Measurements from ENCODE around the gene AHCYL2. TPM values are rescaled to one million over a fixed set of nuclear protein-coding genes. Genes with fewer than 3 reads are reported as not detected.

The AHCYL2 gene
- total RNA-seq, 1 experiment from 2014 or later = 23.2 TPM

DNA sequence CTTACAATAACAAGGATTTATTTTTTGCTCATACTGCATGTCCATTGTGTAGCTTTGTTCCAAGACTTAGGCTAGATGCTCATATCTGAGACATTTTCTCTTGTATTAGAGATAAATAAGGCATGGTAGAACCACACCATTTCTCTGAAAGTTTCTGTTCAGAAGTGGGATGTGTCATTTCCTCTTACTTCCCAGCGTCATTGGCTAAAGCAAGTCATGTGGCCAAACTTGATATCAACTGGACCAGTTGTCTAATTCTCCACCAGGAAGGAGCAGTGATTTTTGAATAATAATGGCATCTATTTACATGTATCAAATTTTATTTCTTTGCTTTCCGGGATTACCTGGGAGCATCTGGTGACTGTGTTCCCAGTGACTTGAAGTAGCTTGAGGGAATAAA, 38.3 kb downstream of the AHCYL2 start:
- Histone ChIP-seq H3K23me2 (ENCODE audit: insufficient read length, low read depth, low read length, poor library complexity, severe bottlenecking) (no peaks in the 10 kb centered on the region), H4K91ac (ENCODE audit: insufficient read length, low read depth, low read length) (no peak overlapping the region), H2BK20ac (ENCODE audit: low read depth, low read length, poor library complexity, severe bottlenecking) (no peak overlapping the region), H3T11ph (ENCODE audit: low read length) (no peak overlapping the region), H3K14ac (ENCODE audit: insufficient read depth, low read length) (no peak overlapping the region), H2AFZ (ENCODE audit: low read length) (no peak overlapping the region), H3K56ac (ENCODE audit: insufficient read length, low read depth, low read length) (no peak overlapping the region), H3K4me2 (ENCODE audit: insufficient read depth, insufficient read length, low read length) (no peak overlapping the region), H3K9me3 (ENCODE audit: control insufficient read depth, low read depth, low read length) (no peaks in the 10 kb centered on the region), H2BK12ac (ENCODE audit: insufficient read length, low read depth, low read length) (no peak overlapping the region), H3K27me3 (ENCODE audit: insufficient read depth, low read length) (no peaks in the 10 kb centered on the region), H3K9ac (ENCODE audit: extremely low read depth, insufficient read length, low read length) (no peak overlapping the region), H2BK120ac (ENCODE audit: low read depth, low read length, poor library complexity, severe bottlenecking) (no peak overlapping the region), H4K20me1 (ENCODE audit: control insufficient read depth, insufficient read depth, insufficient read length) (no peaks in the 10 kb centered on the region), H3K27ac (ENCODE audit: insufficient read length, low read depth, low read length) (no peak overlapping the region), H3K79me2 (ENCODE audit: insufficient read depth, low read length) (no peaks in the 10 kb centered on the region; the same call in 1 of the 2 replicates), H2BK5ac (ENCODE audit: insufficient read length, low read length) (no peak overlapping the region), H3K79me1 (ENCODE audit: insufficient read depth, low read depth, low read length, poor library complexity, severe bottlenecking) (no peaks in the 10 kb centered on the region), H4K5ac (ENCODE audit: insufficient read length, low read depth, low read length) (no peak overlapping the region), H3K23ac (ENCODE audit: insufficient read length, low read depth, low read length) (no peak overlapping the region), H2BK15ac (ENCODE audit: low read depth, low read length) (no peak overlapping the region), H3K4me1 (ENCODE audit: insufficient read depth, low read length) (peaks cover 6% of the 10 kb centered on the region; the same call in 1 of the 2 replicates), H3K4ac (ENCODE audit: low read depth, low read length) (no peak overlapping the region), H2AK5ac (ENCODE audit: insufficient read length, low read length) (no peak overlapping the region), H3K18ac (ENCODE audit: insufficient read length, low read depth, low read length) (no peak overlapping the region), H4K8ac (replicated peaks; ENCODE audit: insufficient read length, low read depth, low read length) (no peak overlapping the region)
- TF ChIP-seq CTCF (conservative IDR thresholded peaks at IDR 0.05) = no peak
- Mint-ChIP-seq H3K36me3 (ENCODE audit: insufficient read depth in 1 of 3, low read depth in 3 of 3) (no peaks in the 10 kb centered on the region; a peak in 1 of 7 replicates), H3K27ac (no peak overlapping the region), H3K27me3 (ENCODE audit: low read depth) (no peaks in the 10 kb centered on the region), H3K4me3 (no peak overlapping the region), H3K4me1 (peaks cover 33 to 36% of the 10 kb centered on the region in 2 experiments), H3K9me3 (no peaks in the 10 kb centered on the region)
- DNase-seq = no peak
- no CpG with 5 or more reads among the region's 2 CpGs for WGBS (ENCODE audit: extremely low coverage, insufficient read length, low lambda C conversion rate)

All from H9 (cell line).